HepG2 (cell line): Measurements from ENCODE around the gene C1orf159. TPM values are rescaled to one million over a fixed set of nuclear protein-coding genes. Genes with fewer than 3 reads are reported as not detected.

Experiments used
- ARID4A ChIP-seq: sonication (generic); formaldehyde crosslinking; IDR thresholded peaks from 2 replicates; pipeline ENCODE4 v1.5.0; 2020; ENCODE audit warnings: mild to moderate bottlenecking, missing genetic modification reagents, borderline replicate concordance
- FOXK1 ChIP-seq: sonication (generic); formaldehyde crosslinking; IDR thresholded peaks from 2 replicates; pipeline ENCODE4 v1.4.0; 2020; ENCODE audit warnings: low read depth, missing genetic modification reagents, borderline replicate concordance
- GABPB1 ChIP-seq: IDR thresholded peaks from 2 replicates; pipeline ENCODE4 v1.6.1; 2016; ENCODE audit warnings: mild to moderate bottlenecking, missing genetic modification reagents, moderate library complexity, missing compliant biosample characterization
- HNRNPLL ChIP-seq: fragments of 200-400 bp; formaldehyde crosslinking; IDR thresholded peaks from 2 replicates; pipeline ENCODE4 v1.6.1; 2017; ENCODE audit warnings: mild to moderate bottlenecking, low read depth, low read length; ENCODE audit not compliant: poor library complexity, severe bottlenecking
- KIAA2018 ChIP-seq: sonication (generic); formaldehyde crosslinking; IDR thresholded peaks from 2 replicates; pipeline ENCODE4 v1.5.0; 2020; ENCODE audit warnings: mild to moderate bottlenecking, missing genetic modification reagents, borderline replicate concordance
- MEIS1 ChIP-seq: sonication (generic); formaldehyde crosslinking; IDR thresholded peaks from 2 replicates; pipeline ENCODE4 v1.9.0; 2021; ENCODE audit warnings: mild to moderate bottlenecking, missing genetic modification reagents, moderate library complexity, borderline replicate concordance
- PATZ1 ChIP-seq: sonication (generic); formaldehyde crosslinking; IDR thresholded peaks from 2 replicates; pipeline ENCODE4 v1.4.0; 2020; ENCODE audit warnings: missing genetic modification reagents
- PHB2 ChIP-seq: fragments of 450-650 bp; IDR thresholded peaks from 2 replicates; pipeline ENCODE4 v1.6.1; 2018; ENCODE audit not compliant: partially characterized antibody
- RXRA ChIP-seq: sonication (generic); formaldehyde crosslinking; IDR thresholded peaks from 2 replicates; pipeline ENCODE4 v1.5.1; 2020; ENCODE audit warnings: missing genetic modification reagents
- TBL1XR1 ChIP-seq: fragments of 150-350 bp; IDR thresholded peaks from 2 replicates; pipeline ENCODE4 v1.6.1; 2014; ENCODE audit warnings: borderline replicate concordance, low read length; ENCODE audit not compliant: partially characterized antibody
- ZNF274 ChIP-seq: sonication (generic); formaldehyde crosslinking; IDR thresholded peaks from 2 replicates; pipeline ENCODE4 v1.5.1; 2020; ENCODE audit warnings: mild to moderate bottlenecking, missing genetic modification reagents
- ZNF530 ChIP-seq: sonication (generic); formaldehyde crosslinking; IDR thresholded peaks from 2 replicates; pipeline ENCODE4 v1.5.0; 2020; ENCODE audit warnings: low read depth, mild to moderate bottlenecking, missing genetic modification reagents
- polyA plus RNA-seq, 8 experiments: library from polyadenylated mRNA; depleted of rRNA in 3 of 8; stranded (reverse) in 7 of 8; unstranded in 1 of 8; fragments of >200 nt; fragmentation: Illumina TruSeq in 4 of 8; extraction: Trizol in 4 of 8; gene quantifications; 2 replicates each; pipeline versions ENCODE4 v1.2.1 to v1.2.3, GENCODE V29; 2011 to 2016; ENCODE audit warnings: low read depth in 4 of 8, missing spikeins in 1 of 8, mixed read lengths in 1 of 8; ENCODE audit not compliant: insufficient read depth in 1 of 8
- total RNA-seq, 5 experiments: library from RNA; depleted of rRNA; stranded (reverse); fragments of >200 nt; fragmentation: Illumina TruSeq; extraction: Trizol; gene quantifications; 2 replicates each; pipeline ENCODE4 v1.2.3, GENCODE V29; 2016; ENCODE audit warnings: low read depth in 1 of 5

The C1orf159 gene
- total and polyA plus RNA-seq, 2 of the 13 experiments (the other 11 are each of a cell fraction or from before 2014, with no cell fraction given), result 3.8 to 6.7 TPM

- no peak for TF ChIP-seq TBL1XR1
- TF ChIP-seq GABPB1 (CRISPR knock-in tag), result peak; percentile 38; the same call in 1 of the 2 replicates
- TF ChIP-seq KIAA2018, result no peak
- TF ChIP-seq ZNF274 (CRISPR knock-in tag), result peak; percentile 53; the same call in 1 of the 2 replicates
- 0 out of 2 replicates have a peak, but pooled peaks have one; percentile 11 for TF ChIP-seq RXRA
- TF ChIP-seq ZNF530 (CRISPR knock-in tag), result no peak
- TF ChIP-seq FOXK1 (CRISPR knock-in tag), result peak; percentile 60; the same call in 1 of the 2 replicates
- peak; percentile 53; the same call in 1 of the 2 replicates for TF ChIP-seq ARID4A (CRISPR knock-in tag)
- peak; percentile 61; the same call in 1 of the 2 replicates for TF ChIP-seq PATZ1 (CRISPR knock-in tag)
- peak; percentile 12 for TF ChIP-seq HNRNPLL
- TF ChIP-seq PHB2, result no peak
- TF ChIP-seq MEIS1, result 0 out of 2 replicates have a peak, but pooled peaks have one; percentile 43
Measured at GRCh38 chr1:1130206-1131120, 14.6 kb upstream of the C1orf159 start (continued).
